Fibroblast of mammary gland (primary cell): ENCODE results near the gene CPSF4.

ENCODE experiments used
- DNase-seq: peaks from one replicate; pipeline ENCODE4 v3.0.0-alpha.2; 2010; ENCODE audit warnings: low read depth
- H3K4me3 ChIP-seq: 2 replicates; pipeline ENCODE4 v1.5.1; 2011; ENCODE audit warnings: low read depth, mild to moderate bottlenecking, low read length, moderate library complexity; ENCODE audit not compliant: control insufficient read depth
- TF ChIP-seq, protein P1 (sequence below): conservative IDR thresholded peaks from 2 replicates; pipeline ENCODE4 v1.5.1; 2011; ENCODE audit warnings: low read depth, low read length, inconsistent platforms; ENCODE audit not compliant: control insufficient read depth, insufficient read depth

The CPSF4 gene

DNA sequence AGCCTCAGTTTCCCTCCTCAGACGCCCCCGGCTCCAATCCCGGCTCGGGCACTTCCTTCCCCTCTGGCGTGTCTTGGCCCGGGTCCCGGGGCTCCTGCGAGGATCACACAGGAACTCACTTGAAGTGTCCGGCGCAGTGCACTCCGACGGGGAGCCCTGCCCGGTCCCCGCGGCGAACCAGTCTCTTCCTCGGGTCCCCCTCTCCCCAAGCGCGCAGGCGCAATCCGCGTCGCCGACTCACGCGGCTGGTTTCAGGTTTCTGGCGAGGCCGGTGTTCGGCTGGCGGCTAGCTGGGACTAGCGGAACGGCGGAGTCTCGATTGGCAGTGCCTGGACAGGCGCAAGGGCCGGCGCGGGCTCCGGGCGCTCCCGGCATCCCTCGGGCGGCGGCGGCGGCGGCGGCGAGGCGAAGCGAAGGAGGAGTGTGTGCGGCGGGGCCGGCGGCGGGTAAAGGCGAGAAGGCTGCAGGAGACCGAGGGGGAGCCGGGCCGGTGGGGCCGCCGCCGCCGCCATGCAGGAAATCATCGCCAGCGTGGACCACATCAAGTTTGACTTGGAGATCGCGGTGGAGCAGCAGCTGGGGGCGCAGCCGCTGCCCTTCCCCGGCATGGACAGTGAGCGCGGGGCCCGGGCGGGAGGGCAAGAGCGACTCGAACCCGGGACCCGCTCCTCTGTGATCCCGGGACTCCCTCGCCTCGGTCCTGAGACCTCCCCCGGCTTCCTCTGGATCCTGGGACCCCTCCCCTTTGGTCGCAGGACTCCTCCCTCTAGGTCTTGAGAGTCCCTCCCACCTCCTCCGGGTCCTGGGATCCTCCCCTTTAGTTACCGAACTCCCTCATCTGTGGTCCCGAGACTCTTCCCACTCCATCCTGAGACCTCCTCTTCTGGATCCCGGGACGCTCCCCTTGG lies at the start of gene CPSF4, which contains the start of gene PTCD1:
Gene CPSF4, plus strand, starts transcription at position 371 of the 908 bp plus-strand sequence. Its CDS starts 140 bp downstream, at position 511.
Gene PTCD1, minus strand, starts transcription at position 226 of the 908 bp plus-strand sequence. CDS start 3,556 bp downstream, outside the sequence.
- TF ChIP-seq, protein P1, sequence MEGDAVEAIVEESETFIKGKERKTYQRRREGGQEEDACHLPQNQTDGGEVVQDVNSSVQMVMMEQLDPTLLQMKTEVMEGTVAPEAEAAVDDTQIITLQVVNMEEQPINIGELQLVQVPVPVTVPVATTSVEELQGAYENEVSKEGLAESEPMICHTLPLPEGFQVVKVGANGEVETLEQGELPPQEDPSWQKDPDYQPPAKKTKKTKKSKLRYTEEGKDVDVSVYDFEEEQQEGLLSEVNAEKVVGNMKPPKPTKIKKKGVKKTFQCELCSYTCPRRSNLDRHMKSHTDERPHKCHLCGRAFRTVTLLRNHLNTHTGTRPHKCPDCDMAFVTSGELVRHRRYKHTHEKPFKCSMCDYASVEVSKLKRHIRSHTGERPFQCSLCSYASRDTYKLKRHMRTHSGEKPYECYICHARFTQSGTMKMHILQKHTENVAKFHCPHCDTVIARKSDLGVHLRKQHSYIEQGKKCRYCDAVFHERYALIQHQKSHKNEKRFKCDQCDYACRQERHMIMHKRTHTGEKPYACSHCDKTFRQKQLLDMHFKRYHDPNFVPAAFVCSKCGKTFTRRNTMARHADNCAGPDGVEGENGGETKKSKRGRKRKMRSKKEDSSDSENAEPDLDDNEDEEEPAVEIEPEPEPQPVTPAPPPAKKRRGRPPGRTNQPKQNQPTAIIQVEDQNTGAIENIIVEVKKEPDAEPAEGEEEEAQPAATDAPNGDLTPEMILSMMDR, result no peak
- DNase-seq, result peak; percentile 93
- H3K4me3 ChIP-seq, result peak within 1 kb of the TSS; percentile 77

DNA sequence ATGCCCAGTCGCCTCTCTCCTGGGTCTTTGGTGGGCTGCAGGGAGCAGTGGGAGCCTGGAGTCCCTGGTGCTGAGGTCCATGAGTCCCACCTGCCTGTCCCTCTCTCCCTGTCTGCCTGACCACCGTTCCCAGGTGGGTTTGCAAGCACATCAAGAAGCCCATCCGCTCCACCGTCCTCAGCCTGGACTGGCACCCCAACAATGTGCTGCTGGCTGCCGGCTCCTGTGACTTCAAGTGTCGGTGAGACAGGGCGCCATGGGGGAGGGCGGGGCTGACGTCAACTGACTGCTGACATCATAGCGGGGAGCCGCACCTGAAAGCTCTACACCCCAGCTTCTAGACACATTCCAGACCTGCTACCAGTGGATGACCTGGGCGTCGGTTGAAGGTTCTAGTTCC lies 49.0 kb upstream of the CPSF4 start:
- H3K4me3 ChIP-seq, result no peak overlapping the region
- no peak for DNase-seq
- TF ChIP-seq, protein P1, result no peak

DNA sequence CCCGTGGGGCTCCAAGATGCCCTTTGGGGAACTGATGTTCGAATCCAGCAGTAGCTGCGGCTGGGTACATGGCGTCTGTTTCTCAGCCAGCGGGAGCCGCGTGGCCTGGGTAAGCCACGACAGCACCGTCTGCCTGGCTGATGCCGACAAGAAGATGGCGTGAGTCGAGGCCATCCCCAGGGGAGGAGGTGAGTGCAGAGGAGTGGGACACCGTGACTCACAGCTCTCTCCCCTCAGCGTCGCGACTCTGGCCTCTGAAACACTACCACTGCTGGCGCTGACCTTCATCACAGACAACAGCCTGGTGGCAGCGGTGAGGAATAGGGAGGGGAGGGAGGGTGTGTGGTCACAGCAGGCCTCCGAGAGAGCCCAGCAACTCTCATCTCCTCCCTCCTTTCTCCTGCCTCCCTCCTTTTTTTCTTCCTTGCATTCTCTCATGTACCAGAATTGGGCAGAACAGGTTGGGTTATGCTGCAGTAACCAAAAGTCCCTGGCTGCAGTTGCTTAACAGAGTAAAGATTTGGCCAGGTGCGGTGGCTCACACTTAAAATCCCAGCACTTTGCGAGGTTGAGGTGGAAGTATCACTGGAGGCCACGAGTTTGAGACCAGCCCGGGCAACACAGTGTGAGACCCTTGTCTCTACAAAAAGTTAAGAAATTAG lies 47.7 kb upstream of the CPSF4 start:
- no peak overlapping the region for H3K4me3 ChIP-seq
- peak; percentile 31 for DNase-seq
- TF ChIP-seq, protein P1, result no peak

DNA sequence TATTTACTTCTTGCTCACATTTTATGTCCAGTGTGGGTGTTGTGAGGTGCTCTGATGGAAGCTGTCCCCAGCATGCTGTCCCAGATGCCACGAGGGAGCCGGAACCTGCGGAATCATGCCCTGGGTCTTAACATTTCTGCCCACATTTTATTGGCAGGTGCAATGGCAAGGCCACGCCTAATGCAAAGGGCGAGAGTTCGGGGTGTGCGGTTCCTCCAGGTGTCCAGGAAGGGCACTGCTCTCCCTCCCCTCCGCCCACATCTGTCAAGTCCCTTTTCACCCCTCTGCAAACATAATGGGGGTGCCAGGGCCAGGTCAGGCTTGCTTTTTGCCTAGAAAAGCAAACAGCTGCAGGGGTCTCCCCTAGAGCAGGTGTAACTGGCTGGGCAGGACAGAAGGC lies 46.7 kb upstream of the CPSF4 start:
- TF ChIP-seq, protein P1, result no peak
- no peak overlapping the region for H3K4me3 ChIP-seq
- no peak for DNase-seq

DNA sequence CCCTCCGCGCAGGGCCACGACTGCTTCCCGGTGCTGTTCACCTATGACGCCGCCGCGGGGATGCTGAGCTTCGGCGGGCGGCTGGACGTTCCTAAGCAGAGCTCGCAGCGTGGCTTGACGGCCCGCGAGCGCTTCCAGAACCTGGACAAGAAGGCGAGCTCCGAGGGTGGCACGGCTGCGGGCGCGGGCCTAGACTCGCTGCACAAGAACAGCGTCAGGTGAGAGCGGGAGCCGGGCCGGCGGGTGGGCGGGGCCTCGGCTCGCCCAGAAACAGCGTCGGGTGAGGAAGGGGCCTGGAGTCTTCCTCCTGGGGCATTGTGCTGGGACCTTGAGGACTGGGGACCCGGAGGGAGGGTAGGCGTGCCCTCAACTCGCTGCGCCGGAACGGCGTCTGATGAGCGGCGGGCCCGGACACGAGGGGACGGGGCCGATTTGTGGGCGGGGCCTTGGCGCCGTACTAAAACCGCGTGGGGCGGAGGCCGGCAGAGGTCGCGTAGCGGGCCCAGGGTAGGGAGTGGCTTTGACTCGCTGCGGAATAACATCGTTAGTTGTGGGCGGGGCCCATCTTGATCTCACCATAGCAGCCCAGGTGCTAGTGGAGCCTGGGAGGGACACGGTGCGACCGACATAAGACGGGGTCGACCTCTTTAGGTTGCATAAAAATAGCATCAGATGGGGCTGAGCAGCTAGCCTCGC lies 45.9 kb upstream of the CPSF4 start:
- TF ChIP-seq, protein P1, result no peak
- peak overlapping the region; percentile 7 for H3K4me3 ChIP-seq
- DNase-seq, result peak; percentile 59

DNA sequence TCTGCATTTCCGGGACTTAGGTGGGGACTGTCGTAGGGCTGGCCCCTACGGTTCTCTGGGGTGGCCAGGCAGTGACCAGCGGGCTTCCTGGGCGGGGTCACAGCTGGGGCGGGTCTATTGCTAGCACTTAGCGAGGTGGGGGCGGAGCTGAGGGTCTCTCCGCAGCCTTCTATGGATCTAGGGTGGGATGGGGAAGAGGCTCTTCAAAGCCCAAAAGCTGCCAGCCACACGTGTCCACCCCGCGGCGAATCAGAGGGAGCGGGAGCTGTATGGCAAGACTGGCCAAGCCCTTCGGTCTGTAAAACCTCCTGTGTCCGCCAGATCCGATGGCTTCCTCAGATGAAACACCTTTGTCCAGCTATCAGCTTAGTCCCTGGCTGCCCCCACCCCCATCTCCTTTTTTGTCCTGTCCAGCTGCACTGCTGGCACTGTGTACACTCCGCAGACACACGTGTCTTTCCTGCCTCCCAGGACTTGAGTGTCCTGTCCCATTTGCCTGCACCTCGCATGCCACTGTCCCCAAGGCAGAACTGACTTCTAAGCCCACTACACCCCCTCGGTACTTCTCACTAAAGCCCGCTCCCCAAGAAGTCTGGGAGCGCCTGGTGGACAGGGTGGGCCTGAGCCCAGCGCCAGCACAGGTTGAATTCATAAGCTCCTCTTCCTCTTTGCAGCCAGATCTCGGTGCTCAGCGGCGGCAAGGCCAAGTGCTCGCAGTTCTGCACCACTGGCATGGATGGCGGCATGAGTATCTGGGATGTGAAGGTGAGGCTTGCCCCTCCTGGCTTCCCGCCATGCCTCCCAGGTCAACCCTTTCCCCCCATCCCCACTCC lies 45.2 kb upstream of the CPSF4 start:
- no peak for DNase-seq
- no peak overlapping the region for H3K4me3 ChIP-seq
- TF ChIP-seq, protein P1, result no peak
